GM04504 (cell line): ENCODE data around the gene NTSR1.

Experiments used
- DNase-seq: peaks from one replicate; pipeline ENCODE4 v3.0.0-alpha.2; 2012; ENCODE audit warnings: low read depth

The NTSR1 gene

DNA sequence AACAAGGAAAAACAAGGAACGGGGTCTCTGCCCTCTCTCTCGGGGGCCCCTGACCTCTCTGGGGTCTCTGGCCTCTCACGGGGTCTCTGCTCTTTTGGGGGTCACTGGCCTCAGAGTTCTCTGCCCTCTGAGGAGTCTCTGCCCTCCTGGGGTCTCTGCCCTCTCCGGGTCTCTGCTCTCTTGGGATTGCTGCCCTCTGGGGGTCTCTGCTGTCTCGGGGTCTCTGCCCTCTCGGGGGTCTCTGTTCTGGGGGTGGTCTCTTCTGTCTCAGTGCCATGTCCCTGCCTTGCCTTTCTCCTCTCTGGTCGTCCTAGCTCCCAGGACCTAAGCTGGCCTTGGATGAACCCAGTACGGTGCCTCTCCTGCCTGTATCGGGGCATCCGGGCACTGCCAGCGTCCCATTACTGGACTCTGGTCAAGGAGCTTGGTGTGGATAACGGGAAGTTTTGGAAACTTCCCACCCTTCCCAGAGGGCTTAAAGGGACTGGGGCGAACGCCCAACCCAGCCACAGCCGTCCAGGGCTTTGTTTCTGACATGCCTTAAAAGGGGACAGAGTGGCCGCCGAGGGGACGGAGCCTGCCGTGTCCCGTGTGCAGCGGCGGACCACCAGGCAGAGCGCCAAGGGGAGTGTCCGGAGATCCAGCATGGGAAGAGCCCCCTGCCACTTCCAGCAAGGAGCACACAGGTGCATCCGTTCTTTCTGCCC lies 62.9 kb downstream of the NTSR1 start:
- no peak for DNase-seq

DNA sequence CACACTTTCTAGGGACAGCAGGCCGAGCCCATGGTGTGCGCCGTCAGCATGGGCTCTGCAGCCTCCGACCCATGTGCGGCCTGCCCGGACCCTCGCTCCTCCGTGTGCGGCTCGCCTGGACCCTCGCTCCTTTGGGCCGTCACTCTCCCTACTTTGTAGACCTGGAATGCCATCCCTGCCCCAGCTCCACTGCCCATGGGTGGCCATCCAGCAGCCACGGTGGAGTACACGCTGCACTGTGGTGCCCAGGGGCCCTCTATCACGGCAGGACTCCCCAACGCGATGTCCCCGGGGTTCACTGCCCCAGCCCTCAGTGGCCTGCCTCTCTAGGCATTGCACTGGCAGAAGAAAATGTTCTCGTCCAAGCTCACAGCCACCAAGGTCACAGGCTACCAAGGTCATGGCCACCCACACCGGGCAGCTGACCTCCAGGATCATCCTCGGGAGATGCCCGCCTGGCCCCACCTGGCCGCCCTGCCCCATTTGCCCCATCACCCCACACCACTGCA lies 63.5 kb downstream of the NTSR1 start:
- DNase-seq, result no peak

DNA sequence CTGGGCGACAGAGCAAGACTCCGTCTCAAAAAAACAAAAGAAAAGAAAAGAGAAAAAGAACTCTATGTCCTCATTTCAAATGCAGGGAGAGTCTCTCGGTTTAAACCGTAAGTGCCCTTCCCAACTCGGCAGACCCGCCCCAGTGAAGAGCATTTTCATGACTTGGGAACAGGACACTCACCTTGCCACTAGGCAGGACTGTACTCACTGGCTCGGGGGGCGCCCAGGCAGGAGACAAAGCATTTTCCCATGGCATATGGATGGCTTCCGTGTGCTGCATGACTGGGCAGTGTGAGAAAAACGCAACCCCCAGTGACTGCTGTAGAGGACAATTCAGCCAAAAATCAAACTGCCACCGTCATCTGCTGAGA lies 64.0 kb downstream of the NTSR1 start:
- no peak for DNase-seq

DNA sequence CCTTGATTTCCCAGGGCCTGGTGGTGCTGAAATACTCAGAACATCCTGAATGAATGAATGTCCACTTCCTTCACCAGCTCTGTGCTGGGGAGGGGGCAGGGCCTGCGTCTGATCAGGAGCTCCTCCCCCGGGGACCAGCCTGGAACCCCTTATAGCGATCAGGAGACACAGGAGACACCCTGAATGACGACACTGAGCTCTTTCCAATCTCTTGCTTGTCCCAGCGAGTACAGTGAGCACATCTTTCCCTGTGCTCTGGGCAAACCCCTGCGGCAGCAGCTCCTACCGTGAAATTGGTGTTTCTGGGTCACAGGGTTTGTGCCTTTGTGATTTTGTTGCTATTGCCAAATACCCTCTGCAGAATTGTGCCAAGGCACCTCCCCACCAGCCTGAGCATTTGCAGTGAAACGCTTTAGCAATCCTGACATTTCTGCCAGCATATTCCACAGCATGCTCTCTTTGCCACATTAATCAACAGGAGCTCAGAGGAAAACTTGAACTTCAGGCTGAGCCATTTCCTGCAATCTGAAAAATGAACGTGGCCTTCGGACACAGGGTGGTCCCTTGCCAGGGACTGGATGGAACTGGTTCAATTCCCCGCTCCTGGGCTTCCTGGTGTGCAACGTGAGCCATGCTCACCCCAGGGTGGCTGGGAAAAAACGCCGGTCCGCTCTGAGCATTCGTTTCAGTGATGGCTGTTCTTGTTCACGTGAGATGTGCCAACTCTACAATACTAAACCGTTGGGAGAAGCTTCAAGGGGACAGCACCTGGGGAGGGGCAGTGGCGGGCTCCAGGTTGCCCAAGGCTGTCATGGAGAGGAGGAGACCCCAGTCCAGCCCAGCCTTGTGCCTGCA lies 64.6 kb downstream of the NTSR1 start:
- no peak for DNase-seq

DNA sequence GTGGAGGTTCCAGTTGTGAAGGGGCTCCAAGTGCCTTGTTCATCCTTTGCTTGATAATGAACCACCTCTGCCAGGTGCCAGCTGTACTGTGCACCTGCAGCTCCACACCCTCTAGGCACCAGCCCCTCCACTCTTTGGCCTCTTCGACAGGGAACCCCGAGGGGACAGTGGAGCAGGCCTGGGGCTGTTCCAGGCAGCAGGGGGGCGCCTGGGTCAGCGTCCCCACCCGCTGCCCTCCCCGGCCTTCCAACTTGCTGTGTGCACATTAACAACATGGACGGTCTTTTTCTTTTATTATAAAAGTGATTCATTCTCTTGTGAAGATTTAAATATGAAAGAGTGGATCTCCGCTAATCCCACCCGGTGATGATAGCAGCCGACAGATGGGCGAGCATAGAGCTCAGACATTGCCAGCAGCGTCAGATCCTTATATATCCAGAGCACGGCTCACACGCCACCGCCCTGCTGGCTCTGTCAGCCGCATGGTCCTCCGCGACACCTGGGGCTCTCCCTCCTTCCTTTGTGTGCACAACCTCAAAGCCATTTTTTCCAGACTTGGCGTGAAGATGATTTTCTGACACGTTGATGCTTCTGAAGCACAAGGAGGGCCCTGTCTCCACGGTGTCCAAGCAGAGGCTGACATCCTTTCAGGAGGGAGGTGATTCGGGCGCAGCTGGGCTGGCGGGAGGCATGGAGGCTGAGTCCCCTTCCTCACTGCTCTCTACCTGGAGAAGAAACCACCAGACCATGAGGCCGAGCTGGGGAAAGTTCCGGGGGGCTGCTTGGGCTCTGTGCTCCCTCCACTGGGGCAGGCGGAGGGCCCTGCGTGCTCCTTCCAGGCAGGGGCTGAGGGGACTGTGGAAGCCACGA lies 65.4 kb downstream of the NTSR1 start:
- DNase-seq, result no peak

DNA sequence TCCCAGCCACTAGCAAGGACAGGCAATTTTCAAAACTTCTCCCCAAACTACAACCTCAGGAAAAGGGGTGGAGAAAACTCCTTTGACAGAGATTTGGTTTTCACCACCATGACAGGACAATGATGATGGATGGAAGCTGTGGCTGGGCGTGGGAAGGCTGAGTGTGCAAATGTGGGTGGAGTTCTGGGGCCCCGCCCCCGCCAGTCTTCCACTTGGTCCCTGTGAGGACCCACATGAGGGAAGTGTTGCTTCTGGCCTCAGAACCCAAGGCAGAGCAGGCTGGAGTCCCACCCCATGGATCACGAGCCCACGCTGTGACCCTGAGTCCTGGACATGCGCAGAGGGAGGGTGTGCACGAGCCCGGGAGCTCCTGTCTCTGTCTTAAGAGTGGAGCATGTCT lies 66.1 kb downstream of the NTSR1 start:
- no peak for DNase-seq

DNA sequence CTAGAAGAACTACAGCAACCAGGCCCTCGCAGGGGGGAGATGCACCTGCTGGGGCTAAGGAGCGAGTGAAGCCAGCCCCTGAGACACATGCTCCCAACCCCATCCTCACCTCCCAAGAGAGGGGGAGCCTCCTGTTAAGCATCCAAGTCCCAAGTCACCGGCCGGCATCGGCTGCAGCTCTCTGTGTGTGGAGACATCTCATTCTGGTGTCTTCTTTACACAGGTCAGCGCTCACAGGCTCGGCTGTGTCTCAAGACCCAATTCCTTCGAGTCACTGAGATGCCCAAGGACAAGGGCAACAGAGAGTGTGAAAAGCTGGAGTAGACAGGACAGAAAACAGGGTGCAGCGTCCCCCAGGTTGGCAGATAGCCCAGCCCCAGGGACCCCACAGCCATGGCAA lies 66.6 kb downstream of the NTSR1 start:
- no peak for DNase-seq

DNA sequence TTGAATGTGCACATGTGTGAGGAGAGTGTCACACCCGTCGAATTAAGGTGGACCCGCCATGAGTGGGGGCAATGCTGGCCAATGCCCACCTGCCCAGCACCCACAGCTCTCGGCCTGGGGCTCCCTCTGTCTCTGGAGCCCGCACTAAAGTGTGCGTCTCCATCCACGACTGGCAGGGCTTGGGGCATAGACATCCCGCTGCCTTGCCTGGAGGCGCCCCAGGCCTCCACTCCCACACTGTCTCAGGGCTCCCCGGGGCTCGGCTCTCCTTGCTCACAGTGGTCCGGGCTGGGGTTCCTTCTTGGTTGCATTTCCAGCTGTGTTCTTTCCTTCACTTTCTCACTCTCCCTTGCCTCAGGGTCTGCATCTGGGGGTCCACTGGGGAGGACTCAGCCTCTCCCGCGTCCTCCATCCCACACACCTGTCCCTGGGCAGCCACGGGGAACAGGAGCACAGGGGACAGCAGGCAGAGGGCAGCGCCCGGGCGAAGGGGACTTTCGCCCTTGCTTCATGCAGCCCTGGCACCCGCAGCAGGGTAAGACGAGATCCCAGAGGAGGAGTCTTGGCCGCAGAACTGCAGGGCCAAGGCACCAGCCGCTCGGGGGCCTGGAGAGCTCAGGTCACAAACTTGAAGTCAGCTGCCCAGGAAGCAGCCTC lies 67.5 kb downstream of the NTSR1 start:
- no peak for DNase-seq

DNA sequence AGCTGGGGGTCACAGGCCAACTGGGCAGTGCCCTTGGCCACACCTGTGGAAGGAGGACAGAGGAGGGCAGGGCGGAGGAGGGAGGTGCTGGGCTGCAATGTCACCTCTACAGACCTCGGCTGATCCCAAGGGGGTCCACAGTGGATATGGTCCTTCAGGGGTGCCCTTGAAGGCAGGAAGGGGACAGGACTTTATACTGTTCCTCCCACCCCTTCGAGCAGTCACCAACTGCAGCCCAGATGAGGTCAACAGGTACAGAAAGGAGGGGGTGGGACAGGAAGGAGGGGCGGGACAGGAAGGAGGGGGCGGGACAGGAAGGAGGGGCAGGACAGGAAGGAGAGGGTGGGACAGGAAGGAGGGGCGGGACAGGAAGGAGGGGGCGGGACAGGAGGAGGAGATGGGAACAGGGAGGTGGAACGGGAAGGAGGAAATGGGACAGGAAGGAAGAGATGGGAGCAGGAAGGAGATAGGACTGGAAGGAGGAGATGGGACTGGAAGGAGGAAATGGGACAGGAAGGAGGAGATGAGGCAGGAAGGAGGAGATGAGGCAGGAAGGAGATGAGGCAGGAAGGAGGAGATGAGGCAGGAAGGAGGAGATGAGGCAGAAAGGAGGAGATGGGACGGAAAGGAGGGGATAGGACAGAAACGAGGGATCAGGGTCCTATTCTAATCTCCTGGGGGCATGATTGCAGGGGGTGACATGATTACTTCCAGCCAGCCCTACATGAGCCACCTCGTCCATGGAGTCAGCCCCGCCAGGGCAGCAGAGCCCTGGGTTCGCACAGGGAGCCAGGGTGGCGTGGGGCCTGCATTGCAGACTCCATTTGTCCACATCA lies 68.3 kb downstream of the NTSR1 start:
- no peak for DNase-seq

DNA sequence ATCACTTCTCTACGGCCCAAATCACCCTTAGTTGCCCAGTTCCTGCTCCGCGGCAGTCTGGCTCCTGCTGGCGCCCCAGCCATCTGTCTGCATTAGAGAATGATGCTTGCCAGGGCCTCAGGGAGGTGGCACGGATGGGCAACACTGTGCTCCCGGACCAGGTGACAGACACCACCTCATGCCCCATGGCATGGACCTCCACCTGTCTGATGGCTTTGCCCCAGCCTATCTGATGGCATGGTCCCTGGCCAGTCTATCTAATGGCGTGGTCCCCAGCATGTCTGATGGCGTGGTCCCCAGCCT lies 68.8 kb downstream of the NTSR1 start:
- no peak for DNase-seq

DNA sequence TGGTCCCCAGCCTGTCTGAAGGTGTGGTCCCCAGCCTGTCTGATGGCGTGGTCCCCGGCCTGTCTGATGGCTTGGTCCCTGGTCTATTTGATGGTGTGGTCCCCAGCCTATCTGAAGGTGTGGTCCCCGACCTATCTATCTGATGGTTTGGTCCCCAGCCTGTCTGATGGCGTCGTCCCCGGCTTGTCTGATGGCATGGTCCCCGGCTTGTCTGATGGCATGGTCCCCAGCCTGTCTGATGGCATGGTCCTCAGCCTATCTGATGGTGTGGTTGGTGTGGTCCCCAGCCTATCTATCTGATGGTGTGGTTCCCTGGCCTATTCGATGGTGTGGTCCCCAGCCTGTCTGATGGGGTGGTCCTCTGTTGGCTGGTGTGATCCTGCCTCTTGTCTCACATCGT lies 69.4 kb downstream of the NTSR1 start:
- DNase-seq, result no peak

DNA sequence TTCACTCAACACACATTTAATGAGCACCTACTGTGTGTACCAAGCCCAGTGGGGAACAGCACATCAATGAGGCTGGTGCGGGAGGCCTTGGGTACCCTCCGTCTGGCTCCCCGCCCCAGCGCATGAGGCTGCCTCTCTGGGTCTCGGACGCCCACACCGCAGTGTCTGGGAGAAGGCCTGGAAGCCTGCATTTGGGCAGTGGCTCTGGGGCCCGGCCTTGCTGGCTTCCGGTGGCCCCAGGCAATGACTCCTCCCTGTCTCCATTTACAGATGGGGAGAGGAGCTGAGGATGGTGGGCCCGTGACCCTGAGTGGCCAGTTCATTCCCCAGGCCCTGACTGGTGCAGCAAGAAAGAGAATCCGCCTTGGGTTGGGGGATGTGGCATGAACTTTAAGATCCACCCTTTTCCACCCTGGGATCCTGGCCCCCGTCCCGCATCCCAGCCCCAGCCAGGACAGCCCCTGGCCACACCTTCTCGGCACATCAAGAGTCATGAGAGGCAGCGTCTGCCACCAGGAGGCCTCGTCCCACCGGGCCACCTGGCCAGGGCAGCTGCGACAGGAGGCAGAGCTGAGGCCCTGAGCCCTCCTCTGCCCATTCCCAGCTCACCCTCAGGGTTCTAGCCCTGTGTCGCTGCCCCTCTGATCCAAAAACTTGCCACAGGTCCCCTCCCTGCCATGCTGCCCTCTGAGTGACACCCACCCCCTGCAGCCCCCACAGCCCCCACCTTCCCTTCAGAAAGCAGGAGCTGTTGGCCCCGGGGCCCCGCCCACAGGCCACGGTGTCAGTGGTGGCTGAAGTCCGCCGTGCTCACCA lies 70.2 kb downstream of the NTSR1 start:
- no peak for DNase-seq

DNA sequence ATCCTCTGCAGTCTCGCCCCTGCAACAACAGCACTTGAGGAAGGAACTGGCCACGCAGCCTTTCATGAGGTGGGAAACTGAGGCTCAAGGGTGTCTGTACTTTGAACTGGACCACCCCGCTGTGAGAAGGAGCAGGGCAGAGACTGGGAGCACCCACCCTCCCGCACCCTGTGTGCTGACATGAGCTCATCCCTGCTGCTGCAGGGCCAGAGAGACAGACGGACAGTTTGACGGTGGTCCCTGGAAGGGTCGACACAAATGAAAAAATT lies 70.7 kb downstream of the NTSR1 start:
- no peak for DNase-seq

DNA sequence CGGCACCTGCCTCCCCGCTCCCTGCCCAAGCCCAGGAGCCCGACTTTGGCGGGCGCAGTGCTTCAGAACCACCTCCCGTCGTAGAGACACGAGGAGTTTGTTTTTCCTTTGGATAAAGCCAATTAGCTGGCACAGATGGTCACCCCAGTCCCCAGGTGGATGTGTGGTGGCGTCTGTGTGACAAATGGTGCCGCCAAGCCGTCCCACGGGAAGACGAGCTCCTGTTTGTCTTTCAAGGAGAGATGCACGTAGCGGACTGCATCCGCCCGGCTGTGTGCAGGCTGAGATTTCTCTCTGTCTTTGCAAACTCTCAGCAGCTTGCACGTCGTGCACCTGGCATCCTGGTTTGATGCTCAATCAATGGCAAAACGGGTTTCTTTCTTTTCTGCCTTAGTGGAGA lies 71.6 kb downstream of the NTSR1 start:
- no peak for DNase-seq

DNA sequence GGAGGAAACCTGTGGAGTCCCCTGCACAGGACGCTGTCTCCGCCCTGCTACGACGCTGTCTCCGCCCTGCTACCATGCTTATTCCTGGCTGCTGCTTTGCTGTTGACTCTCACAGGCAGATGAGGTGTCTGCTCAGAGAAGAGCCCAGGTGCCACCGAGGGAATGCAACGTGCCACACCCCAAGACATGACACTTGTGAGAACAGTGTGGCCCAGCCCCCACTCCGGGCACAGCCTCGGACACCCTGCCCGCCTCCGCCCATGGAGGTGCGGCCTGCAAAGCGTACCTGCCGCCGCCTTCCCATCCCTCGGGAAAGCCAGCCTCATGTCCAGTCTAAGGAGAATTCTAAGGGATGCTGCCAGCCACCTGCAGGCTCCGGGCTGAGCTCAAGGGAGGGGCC lies 72.1 kb downstream of the NTSR1 start:
- DNase-seq, result no peak

DNA sequence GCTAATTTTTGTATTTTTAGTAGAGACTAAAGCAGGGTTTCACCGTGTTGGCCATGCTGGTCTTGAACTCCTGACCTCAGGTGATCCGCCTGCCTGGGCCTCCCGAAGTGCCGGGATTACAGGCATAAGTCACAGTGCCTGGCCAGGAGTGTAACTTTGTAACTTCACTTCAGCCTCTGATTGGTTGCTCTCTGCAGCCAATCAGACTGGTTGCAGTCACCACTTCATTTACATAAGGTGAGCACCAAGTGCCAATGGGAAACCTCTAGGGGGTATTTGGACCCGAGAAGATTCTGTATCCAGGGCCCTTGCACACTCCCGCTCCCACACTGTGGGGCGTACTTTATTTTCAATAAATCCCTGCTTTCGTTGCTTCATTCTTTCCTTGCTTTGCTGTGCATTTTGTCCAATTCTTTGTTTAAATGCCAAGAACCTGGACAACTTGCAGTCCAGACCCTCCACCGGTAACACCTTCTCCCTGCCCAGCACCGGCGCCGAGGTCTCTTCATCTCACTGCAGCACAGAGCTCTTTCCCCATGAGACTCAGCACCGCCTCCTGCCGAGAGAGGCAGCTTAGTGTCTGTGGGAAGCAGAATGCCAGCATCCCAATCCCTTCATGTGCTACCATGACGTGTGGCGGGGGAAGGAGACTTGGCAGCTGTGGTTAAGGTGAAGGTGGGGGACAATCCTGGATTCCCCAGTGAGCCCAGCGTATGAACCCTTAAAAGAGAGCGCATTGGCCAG lies 73.7 kb downstream of the NTSR1 start:
- DNase-seq, result no peak

DNA sequence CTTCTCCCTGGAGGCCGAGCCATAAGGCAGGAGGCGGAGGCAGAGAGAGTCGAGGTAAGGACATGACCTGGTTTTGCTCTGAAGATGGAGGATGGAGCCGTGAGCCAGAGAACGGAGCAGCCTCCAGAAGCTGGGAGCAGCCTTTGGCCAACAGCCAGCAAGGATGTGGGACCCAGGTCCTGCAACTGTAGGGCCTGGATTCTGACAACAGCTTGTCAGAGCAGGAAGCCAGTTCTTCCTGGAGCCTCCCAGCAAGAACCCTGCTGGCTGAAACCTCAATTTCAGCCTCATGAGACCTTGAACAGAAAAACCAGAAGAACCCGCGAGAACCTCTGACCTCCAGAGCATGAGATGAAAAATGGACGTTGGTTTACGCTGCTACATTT lies 74.2 kb downstream of the NTSR1 start:
- no peak for DNase-seq

DNA sequence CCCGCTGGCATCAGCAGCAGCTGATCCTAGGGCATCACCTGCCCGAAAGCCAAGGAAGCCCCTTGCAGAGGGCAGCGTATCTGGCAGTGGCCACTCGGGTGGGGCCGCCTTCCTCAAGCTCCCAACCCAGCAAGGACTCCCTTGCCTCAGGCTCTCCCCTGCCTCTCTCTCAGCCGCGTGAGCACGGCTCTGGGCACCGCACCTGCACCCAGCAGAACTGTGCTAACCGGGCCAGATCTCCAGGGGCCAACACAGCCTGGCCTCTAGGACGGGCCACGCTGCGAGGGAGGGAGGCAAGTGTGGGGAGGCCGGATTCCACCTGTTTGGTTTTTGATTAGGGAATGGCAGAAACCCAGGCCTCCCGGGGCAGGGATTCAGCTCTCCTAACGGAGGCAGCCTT lies 75.9 kb downstream of the NTSR1 start:
- no peak for DNase-seq

DNA sequence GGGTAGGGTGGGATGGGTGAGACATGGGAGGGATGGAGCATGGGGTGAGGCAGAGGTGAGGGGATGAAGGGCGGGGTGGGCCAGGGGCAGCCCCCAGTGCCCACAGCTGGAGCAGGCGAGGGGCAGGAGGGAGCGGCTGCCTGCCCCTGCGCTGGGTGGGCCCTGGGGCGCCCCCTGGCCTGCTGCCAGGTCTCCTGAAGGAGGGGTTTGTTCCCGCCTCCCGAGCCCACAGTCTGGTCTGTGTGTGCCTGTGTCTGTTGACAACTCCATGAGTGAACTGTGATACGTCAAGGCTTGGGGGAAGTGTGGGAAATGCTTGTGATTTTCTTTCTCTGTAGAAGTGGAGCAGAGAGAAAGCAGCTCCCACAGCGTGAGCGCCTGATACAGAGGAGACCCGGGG lies 76.8 kb downstream of the NTSR1 start:
- no peak for DNase-seq

DNA sequence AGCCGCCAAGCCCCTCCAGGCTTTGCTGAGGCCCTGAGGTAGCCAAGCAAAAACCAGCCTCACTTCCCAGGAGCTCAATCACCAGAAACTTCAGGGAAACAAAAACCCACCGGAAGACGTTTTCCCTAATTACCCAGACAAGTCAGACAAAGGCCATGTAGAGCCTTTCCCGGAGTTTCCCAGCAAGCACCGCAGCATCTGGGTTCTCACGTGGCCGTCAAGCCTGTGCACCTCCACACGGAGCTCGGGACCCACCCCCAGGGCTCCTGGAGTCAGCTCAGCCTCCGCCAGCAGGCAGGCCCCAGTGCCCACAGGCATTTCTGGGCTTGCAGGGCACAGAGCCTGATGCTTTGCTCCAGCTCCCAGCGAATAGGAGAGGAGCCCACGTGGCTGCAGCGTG lies 77.5 kb downstream of the NTSR1 start:
- DNase-seq, result no peak
